HG03135 (cell line): ENCODE results near the gene PRRG3.
"Not testable (repeated sequence)": the region's sequence is repeated elsewhere in the genome, so short reads cannot be mapped to it uniquely, and the experiment has no call there.

Source experiments
- ATAC-seq: cut with Tn5 transposase; IDR thresholded peaks from one replicate; pipeline ENCODE4 v1.9.1; 2021; ENCODE audit warnings: mild to moderate bottlenecking, moderate library complexity; ENCODE audit not compliant: unreplicated experiment

The PRRG3 gene

GRCh38 chrX:151694661-151695582 lies at the start of gene PRRG3:
PRRG3 (plus strand) TSS chrX:151695458; CDS start chrX:151698815, 3,357 bp downstream.
- no peak for ATAC-seq

DNA sequence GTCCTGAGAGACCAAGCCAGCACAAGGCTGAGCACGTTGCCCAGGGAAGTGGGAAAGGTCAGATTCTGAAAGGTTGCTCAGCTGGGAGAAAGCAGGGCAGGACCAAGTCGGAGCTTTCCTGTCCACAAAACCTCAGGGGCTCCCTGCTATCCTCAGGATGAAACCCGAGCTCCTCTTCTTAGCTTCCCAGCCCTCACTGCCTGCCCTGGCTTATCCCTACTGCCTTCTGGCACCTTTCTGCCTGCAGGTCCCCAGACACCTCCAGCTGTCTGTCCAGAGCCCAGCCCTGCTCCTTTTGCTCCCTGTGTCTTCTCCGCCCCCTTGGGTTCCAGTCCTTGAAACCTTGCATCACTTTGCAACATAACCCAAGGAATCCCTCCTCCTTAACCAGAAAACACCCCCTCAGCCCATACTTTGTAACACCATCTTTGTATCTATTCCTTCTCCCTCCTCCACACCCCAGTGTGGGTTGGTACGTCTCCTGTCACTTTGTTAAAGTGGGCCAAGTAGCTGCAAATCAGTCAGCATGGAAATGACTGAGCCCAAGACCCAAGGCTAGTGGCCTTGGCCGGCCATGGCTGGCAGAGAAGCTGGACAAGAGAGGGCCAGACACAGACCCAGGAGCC lies 20.0 kb upstream of the PRRG3 start:
- ATAC-seq, result no peak

GRCh38 chrX:151676196-151676595 lies 19.1 kb upstream of the PRRG3 start:
- ATAC-seq, result no peak

- no peak for ATAC-seq
These were observed 15.4 kb upstream of the PRRG3 start for GRCh38 chrX:151679798-151680402.

DNA sequence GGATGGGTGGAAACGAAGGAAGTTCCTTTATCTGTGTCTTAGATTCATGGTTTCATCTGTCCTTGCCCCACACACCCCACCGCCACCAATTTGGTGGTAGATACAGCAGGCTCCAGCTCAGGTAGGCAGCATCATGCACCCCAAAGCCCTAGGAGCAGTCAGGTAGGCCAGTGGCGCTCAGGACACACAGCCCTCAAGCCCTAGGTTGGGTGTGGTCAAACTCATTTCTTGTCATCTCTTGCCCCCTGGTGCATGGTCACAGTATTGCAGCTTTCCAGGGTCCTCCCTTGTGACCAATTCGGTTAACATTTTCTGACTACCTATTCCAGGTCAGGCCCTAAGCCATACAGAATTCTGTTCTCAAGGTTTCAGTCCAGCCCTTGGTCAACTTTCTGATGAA lies 14.5 kb upstream of the PRRG3 start:
- peak; percentile 76 for ATAC-seq

DNA sequence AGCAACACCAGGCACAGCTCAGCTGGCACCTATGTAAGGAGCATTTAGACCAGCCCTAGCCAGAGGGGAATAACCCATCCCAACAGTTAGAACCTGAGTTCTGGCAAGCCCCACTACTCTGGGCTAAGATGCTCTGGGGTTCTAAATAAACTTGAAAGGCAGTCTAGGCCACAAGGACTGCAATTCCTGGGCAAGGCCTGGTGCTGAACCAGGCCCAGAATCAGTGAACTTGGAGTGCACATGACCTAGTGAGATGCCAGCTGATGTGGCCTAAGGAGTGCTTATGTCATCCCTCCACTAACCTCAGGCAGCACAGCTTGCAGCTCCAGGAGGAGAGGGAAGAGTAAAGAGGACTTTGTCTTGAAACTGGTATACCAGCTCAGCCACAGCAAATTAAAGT lies 7.6 kb upstream of the PRRG3 start:
- no peak for ATAC-seq

DNA sequence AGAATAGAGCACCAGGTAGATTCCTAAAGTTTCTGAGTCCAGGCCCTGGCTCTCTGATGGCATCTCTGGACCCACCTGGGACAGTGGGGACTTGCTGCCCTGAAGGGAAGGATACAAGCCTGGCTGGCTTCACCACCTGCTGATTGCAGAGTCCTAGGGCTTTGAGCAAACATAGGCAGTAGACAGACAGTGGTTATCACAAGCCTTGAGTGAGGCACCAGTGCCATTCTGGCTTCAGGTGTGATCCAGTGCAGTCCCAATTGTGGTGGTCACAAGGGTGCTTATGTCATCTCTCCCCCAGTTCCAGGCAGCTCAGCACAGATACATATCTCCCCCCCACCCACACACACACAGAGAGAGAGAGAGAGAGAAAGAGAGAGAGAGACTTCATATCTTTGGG lies 6.6 kb upstream of the PRRG3 start:
- ATAC-seq, result no peak

- no peak for ATAC-seq
These were observed 2.4 kb upstream of the PRRG3 start for GRCh38 chrX:151692825-151693224.

- ATAC-seq, result no peak
These were observed 1.1 kb upstream of the PRRG3 start for GRCh38 chrX:151694121-151694520.

GRCh38 chrX:151695583-151696340 lies 504 bp downstream of the PRRG3 start:
- ATAC-seq, result no peak

- ATAC-seq, result not testable (repeated sequence)
These were observed 1.8 kb downstream of the PRRG3 start for GRCh38 chrX:151697082-151697481.

GRCh38 chrX:151697522-151697921 lies 2.3 kb downstream of the PRRG3 start:
- ATAC-seq, result no peak

DNA sequence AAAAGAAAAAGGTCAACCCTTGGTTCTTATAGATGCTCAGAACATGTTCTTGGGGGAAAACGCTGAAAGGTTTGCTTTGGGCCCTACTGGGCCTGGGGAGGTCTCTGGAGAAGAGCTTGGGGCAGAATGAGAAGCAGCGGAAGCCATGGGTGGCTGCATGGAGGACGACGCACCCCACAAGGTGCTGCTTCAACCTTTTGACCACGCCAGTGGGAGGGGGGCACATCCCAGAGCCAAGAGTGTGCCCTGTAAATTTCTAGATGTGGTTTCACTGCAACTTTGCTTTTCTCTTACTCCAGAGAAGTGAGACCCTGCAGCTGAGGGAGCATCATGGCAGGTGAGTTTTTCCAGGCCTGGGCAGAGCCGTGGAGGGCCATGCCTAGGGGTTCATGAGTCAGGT lies 3.2 kb downstream of the PRRG3 start:
- no peak for ATAC-seq

- ATAC-seq, result no peak
These were observed 4.5 kb downstream of the PRRG3 start for GRCh38 chrX:151699746-151700145.

- ATAC-seq, result no peak
These were observed 5.3 kb downstream of the PRRG3 start for GRCh38 chrX:151700581-151700980.

- ATAC-seq, result no peak
These were observed 5.8 kb downstream of the PRRG3 start for GRCh38 chrX:151701071-151701470.

GRCh38 chrX:151701531-151701930 lies 6.3 kb downstream of the PRRG3 start:
- ATAC-seq, result no peak

GRCh38 chrX:151702026-151702714 lies 6.9 kb downstream of the PRRG3 start:
- no peak for ATAC-seq

- ATAC-seq, result no peak
These were observed 7.6 kb downstream of the PRRG3 start for GRCh38 chrX:151702741-151703340.

GRCh38 chrX:151703487-151703886 lies 8.2 kb downstream of the PRRG3 start:
- ATAC-seq, result no peak
